Osteoblast (primary cell): ENCODE results near the gene PKHD1. TPM values are rescaled to one million over a fixed set of nuclear protein-coding genes. Genes with fewer than 3 reads are reported as not detected.

Experiments
- DNase-seq: peaks from one replicate; pipeline ENCODE4 v3.0.0; 2011; ENCODE audit warnings: low spot score, mixed read lengths; ENCODE audit not compliant: insufficient read length; ENCODE audit errors: missing footprints
- H2AFZ ChIP-seq: 2 replicates; pipeline ENCODE4 v1.6.0; 2011; ENCODE audit warnings: mild to moderate bottlenecking, low read length
- H3K27ac ChIP-seq: 2 replicates; pipeline ENCODE4 v1.5.1; 2011; ENCODE audit warnings: mild to moderate bottlenecking, low read depth, low read length, moderate library complexity
- H3K27me3 ChIP-seq: 2 replicates; pipeline ENCODE4 v1.6.0; 2012; ENCODE audit warnings: mild to moderate bottlenecking, control low read depth, inconsistent platforms, low read length, moderate library complexity; ENCODE audit not compliant: insufficient read depth
- H3K36me3 ChIP-seq: 2 replicates; pipeline ENCODE4 v1.5.1; 2011; ENCODE audit warnings: mild to moderate bottlenecking, low read length, control low read depth, moderate library complexity; ENCODE audit not compliant: insufficient read depth
- H3K4me1 ChIP-seq: 2 replicates; pipeline ENCODE4 v1.5.1; 2011; ENCODE audit warnings: mild to moderate bottlenecking, low read length, control low read depth, moderate library complexity; ENCODE audit not compliant: insufficient read depth
- H3K4me2 ChIP-seq: 2 replicates; pipeline ENCODE4 v1.6.0; 2011; ENCODE audit warnings: mild to moderate bottlenecking, low read length; ENCODE audit not compliant: insufficient read depth
- H3K4me3 ChIP-seq: fragments of 200-600 bp; sonication (generic); 3 replicates; pipeline ENCODE4 v1.5.1; 2012; ENCODE audit warnings: mild to moderate bottlenecking, low read length, inconsistent platforms; ENCODE audit not compliant: insufficient read depth
- H3K79me2 ChIP-seq: 2 replicates; pipeline ENCODE4 v1.6.0; 2012; ENCODE audit warnings: mild to moderate bottlenecking, low read length, control low read depth, inconsistent platforms; ENCODE audit not compliant: insufficient read depth
- H3K9me3 ChIP-seq: 2 replicates; pipeline ENCODE4 v1.5.1; 2011; ENCODE audit warnings: low read depth, low read length, control low read depth
- H4K20me1 ChIP-seq: 2 replicates; pipeline ENCODE4 v1.6.0; 2012; ENCODE audit warnings: mild to moderate bottlenecking, low read length, control low read depth; ENCODE audit not compliant: insufficient read depth
- total RNA-seq: library from RNA; depleted of rRNA; stranded (reverse); fragments of >200 nt; gene quantifications from 2 replicates; pipeline ENCODE4 v1.2.3, GENCODE V29; 2012
- TF ChIP-seq, protein P1 (sequence below): IDR thresholded peaks from 2 replicates; pipeline ENCODE4 v1.5.1; 2011; ENCODE audit warnings: mild to moderate bottlenecking, low read depth, low read length, moderate library complexity; ENCODE audit errors: extremely low read depth

The PKHD1 gene
- total RNA-seq, 1 donor = not detected

- Histone ChIP-seq H2AFZ (no peak overlapping the region), H3K79me2 (no peaks in the 10 kb centered on the region), H3K27ac (no peak overlapping the region), H4K20me1 (no peaks in the 10 kb centered on the region), H3K36me3 (no peaks in the 10 kb centered on the region), H3K4me3 (no peak overlapping the region), H3K4me1 (no peaks in the 10 kb centered on the region), H3K9me3 (no peaks in the 10 kb centered on the region), H3K27me3 (no peaks in the 10 kb centered on the region), H3K4me2 (no peak overlapping the region)
- no peak for DNase-seq
- TF ChIP-seq, protein P1, sequence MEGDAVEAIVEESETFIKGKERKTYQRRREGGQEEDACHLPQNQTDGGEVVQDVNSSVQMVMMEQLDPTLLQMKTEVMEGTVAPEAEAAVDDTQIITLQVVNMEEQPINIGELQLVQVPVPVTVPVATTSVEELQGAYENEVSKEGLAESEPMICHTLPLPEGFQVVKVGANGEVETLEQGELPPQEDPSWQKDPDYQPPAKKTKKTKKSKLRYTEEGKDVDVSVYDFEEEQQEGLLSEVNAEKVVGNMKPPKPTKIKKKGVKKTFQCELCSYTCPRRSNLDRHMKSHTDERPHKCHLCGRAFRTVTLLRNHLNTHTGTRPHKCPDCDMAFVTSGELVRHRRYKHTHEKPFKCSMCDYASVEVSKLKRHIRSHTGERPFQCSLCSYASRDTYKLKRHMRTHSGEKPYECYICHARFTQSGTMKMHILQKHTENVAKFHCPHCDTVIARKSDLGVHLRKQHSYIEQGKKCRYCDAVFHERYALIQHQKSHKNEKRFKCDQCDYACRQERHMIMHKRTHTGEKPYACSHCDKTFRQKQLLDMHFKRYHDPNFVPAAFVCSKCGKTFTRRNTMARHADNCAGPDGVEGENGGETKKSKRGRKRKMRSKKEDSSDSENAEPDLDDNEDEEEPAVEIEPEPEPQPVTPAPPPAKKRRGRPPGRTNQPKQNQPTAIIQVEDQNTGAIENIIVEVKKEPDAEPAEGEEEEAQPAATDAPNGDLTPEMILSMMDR = no peak
These were observed 74.8 kb downstream of the PKHD1 start for GRCh38 chr6:52012582-52012981.

GRCh38 chr6:52010806-52011205 is 76.6 kb downstream of the PKHD1 start:
- TF ChIP-seq, protein P1 = no peak
- H3K4me3 ChIP-seq = no peak overlapping the region

GRCh38 chr6:52010145-52010544 is 77.3 kb downstream of the PKHD1 start:
- TF ChIP-seq, protein P1 = no peak

More at GRCh38 chr6:52010806-52011205, 76.6 kb downstream of the PKHD1 start:
- Histone ChIP-seq H3K79me2 (no peaks in the 10 kb centered on the region), H3K27ac (no peak overlapping the region), H3K27me3 (no peaks in the 10 kb centered on the region), H2AFZ (no peak overlapping the region), H4K20me1 (no peaks in the 10 kb centered on the region), H3K4me2 (no peak overlapping the region), H3K4me1 (no peaks in the 10 kb centered on the region), H3K9me3 (no peaks in the 10 kb centered on the region), H3K36me3 (no peaks in the 10 kb centered on the region)
- no peak for DNase-seq

DNA sequence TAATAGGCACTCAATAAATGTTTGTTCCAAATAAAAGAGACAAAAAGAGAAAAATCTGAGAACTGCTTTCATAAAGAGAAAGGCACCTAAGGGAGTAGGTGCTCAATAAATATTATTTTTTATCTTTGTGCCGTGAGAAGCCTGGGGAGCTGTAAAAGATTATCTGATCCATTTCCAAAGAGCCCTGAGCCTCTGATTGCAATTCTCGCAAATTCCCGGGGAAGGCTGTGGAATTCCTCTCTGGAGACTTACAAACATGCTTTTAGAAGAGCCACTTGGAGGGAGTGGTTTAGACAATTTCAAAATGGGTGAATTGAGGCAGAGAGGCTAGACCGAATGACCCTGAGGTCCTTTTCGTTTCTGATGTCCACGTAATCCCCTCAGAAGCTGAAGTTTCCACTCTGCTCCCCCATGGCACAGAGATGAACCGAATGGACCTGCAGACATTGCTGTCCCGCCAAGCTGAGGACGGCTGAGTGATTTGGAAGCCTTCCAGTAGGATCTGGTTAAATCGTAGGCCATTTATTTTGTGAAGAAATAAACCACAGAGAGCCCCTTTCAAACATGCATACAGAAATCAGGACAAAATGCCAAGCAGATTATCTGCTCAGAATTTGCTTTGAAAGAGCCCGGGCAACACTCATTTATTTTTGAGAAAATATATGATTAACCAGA is 77.8 kb downstream of the PKHD1 start:
- Histone ChIP-seq H3K27ac (no peak overlapping the region), H3K4me3 (no peak overlapping the region), H3K9me3 (no peaks in the 10 kb centered on the region), H3K4me1 (no peaks in the 10 kb centered on the region), H4K20me1 (no peaks in the 10 kb centered on the region), H2AFZ (no peak overlapping the region), H3K79me2 (no peaks in the 10 kb centered on the region), H3K36me3 (no peaks in the 10 kb centered on the region), H3K4me2 (no peak overlapping the region), H3K27me3 (no peaks in the 10 kb centered on the region)
- DNase-seq = no peak
- TF ChIP-seq, protein P1 = no peak

More at GRCh38 chr6:52010145-52010544, 77.3 kb downstream of the PKHD1 start:
- H3K4me3 ChIP-seq = no peak overlapping the region
- no peaks in the 10 kb centered on the region for H3K9me3 ChIP-seq
- no peak overlapping the region for H2AFZ ChIP-seq
- no peak overlapping the region for H3K27ac ChIP-seq
- DNase-seq = no peak
- no peaks in the 10 kb centered on the region for H3K36me3 ChIP-seq
- no peaks in the 10 kb centered on the region for H4K20me1 ChIP-seq
- H3K4me1 ChIP-seq = no peaks in the 10 kb centered on the region
- H3K27me3 ChIP-seq = no peaks in the 10 kb centered on the region
- no peaks in the 10 kb centered on the region for H3K79me2 ChIP-seq
- no peak overlapping the region for H3K4me2 ChIP-seq
